HCT116 (cell line): ENCODE results near the gene UAP1. TPM values are rescaled to one million over a fixed set of nuclear protein-coding genes. Genes with fewer than 3 reads are reported as not detected.

Experiments
- ATAC-seq: fragments of 200-7000 bp; cut with Tn5 transposase; 2 replicates; pipeline ENCODE4 v1.9.1; 2020; ENCODE audit warnings: mild to moderate bottlenecking, moderate library complexity
- BruUV-seq: library from RNA; stranded (reverse); fragments of 400-500 nt; replicated peaks from 2 replicates; lab custom pipeline; 2021; lab: Mats Ljungman, UMichigan
- CTCF ChIA-PET: fragments of 300-600 bp; sonication (Branson Sonifier 250); formaldehyde crosslinking; loops from one replicate; lab custom pipeline; 2021; ENCODE audit warnings: antibody characterized with exemption; lab: Charles Lee
- POLR2A ChIA-PET: fragments of 300-600, 350-600 bp; sonication (Branson Sonifier 250); formaldehyde crosslinking; loops from one replicate; lab custom pipeline; 2021; ENCODE audit warnings: antibody characterized with exemption; lab: Charles Lee
- RAD21 ChIA-PET, 2 experiments: fragments of 300-600 bp; sonication (Branson Sonifier 250); formaldehyde crosslinking; loops; one replicate each; lab custom pipeline; 2023; ENCODE audit warnings: low total read pairs in 2 of 2; ENCODE audit not compliant: uncharacterized antibody in 2 of 2, unreplicated experiment in 2 of 2, low non-redundant PET in 1 of 2; lab: Charles Lee
- DNase-seq: peaks from one replicate; pipeline ENCODE4 v3.0.0-alpha.2; 2010; ENCODE audit warnings: low read depth, low spot score
- H2AFZ ChIP-seq: fragments of 200-600 bp; shearing (Covaris generic), sonication (generic); 2 replicates; pipeline ENCODE4 v1.6.1; 2017; ENCODE audit warnings: low read depth, mixed run types, mixed read lengths, antibody characterized with exemption, low read length; ENCODE audit not compliant: poor library complexity, severe bottlenecking
- H3K27ac ChIP-seq: 2 replicates; pipeline ENCODE4 v1.5.1; 2012; ENCODE audit warnings: low read depth, low read length
- H3K27me3 ChIP-seq: fragments of 200-600 bp; sonication (generic); 2 replicates; pipeline ENCODE4 v1.6.1; 2016; ENCODE audit warnings: mixed run types, low read length, mixed read lengths; ENCODE audit not compliant: insufficient read depth
- H3K36me3 ChIP-seq, 2 experiments: fragments of 200-500 bp in 1 of 2; fragments of 200-600 bp in 1 of 2; sonication (Bioruptor generic) in 1 of 2; sonication (generic) in 1 of 2; 2 replicates each; pipeline versions ENCODE4 v1.5.1 to v1.6.1; 2014 to 2016; ENCODE audit warnings: low read length in 2 of 2, inconsistent platforms in 1 of 2, mixed read lengths in 1 of 2, mixed run types in 1 of 2; ENCODE audit not compliant: insufficient read depth in 2 of 2, control insufficient read depth in 1 of 2
- H3K4me1 ChIP-seq, 2 experiments: fragments of 200-600 bp in 1 of 2; sonication (generic) in 1 of 2; 2 replicates each; pipeline versions ENCODE4 v1.5.1 to v1.6.1; 2012 to 2017; ENCODE audit warnings: low read length in 2 of 2, inconsistent platforms in 1 of 2, mild to moderate bottlenecking in 1 of 2, mixed read lengths in 1 of 2, mixed run types in 1 of 2, moderate library complexity in 1 of 2; ENCODE audit not compliant: insufficient read depth in 2 of 2, control insufficient read depth in 1 of 2
- H3K4me2 ChIP-seq: fragments of 200-600 bp; sonication (generic); 2 replicates; pipeline ENCODE4 v1.6.1; 2017; ENCODE audit warnings: mixed run types, low read length, mixed read lengths
- H3K4me3 ChIP-seq, 2 experiments: fragments of 200-600 bp in 1 of 2; sonication (generic) in 1 of 2; replicated peaks in 1 of 2; 2 replicates each; pipeline ENCODE4 v1.5.1; 2011 to 2016; ENCODE audit warnings: low read length in 2 of 2, control low read depth in 1 of 2, low read depth in 1 of 2, mild to moderate bottlenecking in 1 of 2, mixed read lengths in 1 of 2, mixed run types in 1 of 2
- H3K79me2 ChIP-seq: fragments of 200-600 bp; sonication (generic); 2 replicates; pipeline ENCODE4 v1.6.1; 2017; ENCODE audit warnings: mild to moderate bottlenecking, mixed run types, low read length, moderate library complexity, mixed read lengths; ENCODE audit not compliant: insufficient read depth
- H3K9ac ChIP-seq: fragments of 200-600 bp; sonication (generic); 2 replicates; pipeline ENCODE4 v1.6.1; 2016; ENCODE audit warnings: low read length, mixed read lengths
- H3K9me2 ChIP-seq: fragments of 200-600 bp; sonication (generic), shearing (Covaris generic); 2 replicates; pipeline ENCODE4 v1.6.1; 2017; ENCODE audit warnings: mixed run types, mild to moderate bottlenecking, moderate library complexity; ENCODE audit not compliant: insufficient read depth
- H3K9me3 ChIP-seq, 2 experiments: fragments of 200-500 bp in 1 of 2; fragments of 200-600 bp in 1 of 2; sonication (Bioruptor generic) in 1 of 2; sonication (generic) in 1 of 2; 2 replicates each; pipeline ENCODE4 v1.6.1; 2014 to 2017; ENCODE audit warnings: low read length in 2 of 2, mixed read lengths in 2 of 2, inconsistent platforms in 1 of 2, low read depth in 1 of 2, mild to moderate bottlenecking in 1 of 2, mixed run types in 1 of 2, moderate library complexity in 1 of 2; ENCODE audit not compliant: control insufficient read depth in 1 of 2, insufficient read depth in 1 of 2
- H4K20me1 ChIP-seq: fragments of 200-600 bp; sonication (generic), shearing (Covaris generic); 2 replicates; pipeline ENCODE4 v1.6.1; 2017; ENCODE audit warnings: mixed run types, mild to moderate bottlenecking, moderate library complexity; ENCODE audit not compliant: insufficient read depth
- EGR1 ChIP-seq: IDR thresholded peaks from 2 replicates; pipeline ENCODE4 v1.6.1; 2012; ENCODE audit warnings: low read depth
- REST ChIP-seq: IDR thresholded peaks from 2 replicates; pipeline ENCODE4 v1.6.1; 2012; ENCODE audit warnings: low read depth
- SP1 ChIP-seq: IDR thresholded peaks from 2 replicates; pipeline ENCODE4 v1.6.1; 2012; ENCODE audit warnings: low read depth
- SRF ChIP-seq: IDR thresholded peaks from 2 replicates; pipeline ENCODE4 v1.6.1; 2012; ENCODE audit warnings: low read depth
- TCF7L2 ChIP-seq: IDR thresholded peaks from 2 replicates; pipeline ENCODE4 v1.7.0; 2011; ENCODE audit warnings: borderline replicate concordance, inconsistent platforms; ENCODE audit not compliant: insufficient read depth, insufficient read length; ENCODE audit errors: extremely low read depth
- intact Hi-C: fragments of 100-400 bp; cut with micrococcal nuclease; formaldehyde crosslinking; loops from 2 replicates; pipeline ENCODE4 v1.10.0; 2022
- total RNA-seq: library from RNA; stranded (reverse); gene quantifications from one replicate; pipeline ENCODE4 v1.2.1, GENCODE V29; 2021; ENCODE audit not compliant: unreplicated experiment

The UAP1 gene
- total RNA-seq, 1 experiment from 2014 or later = 51.4 TPM

GRCh38 chr1:162527314-162527713 lies 34.2 kb upstream of the UAP1 start:
- POLR2A ChIA-PET = interaction anchor here (0.6 kb wide), 1 partner anchor 107 kb away, joined by 4 read pairs; no protein-coding TSS in a partner anchor
- no peaks in the 10 kb centered on the region for H3K27me3 ChIP-seq

More at GRCh38 chr1:162527314-162527713, 34.2 kb upstream of the UAP1 start:
- ATAC-seq (no peak), DNase-seq (no peak)
- Histone ChIP-seq H3K4me3 (no peak overlapping the region), H3K9me2 (no peaks in the 10 kb centered on the region), H2AFZ (no peak overlapping the region), H3K9me3 (no peaks in the 10 kb centered on the region), H3K9ac (no peak overlapping the region), H3K4me2 (no peak overlapping the region), H4K20me1 (no peaks in the 10 kb centered on the region), H3K79me2 (peaks cover 7% of the 10 kb centered on the region), H3K4me1 (no peaks in the 10 kb centered on the region), H3K36me3 (peaks cover 22 to 33% of the 10 kb centered on the region in 2 experiments), H3K27ac (no peak overlapping the region)
- intact Hi-C loops = no loop called here
- RAD21 ChIA-PET = no interaction called here
- CTCF ChIA-PET = no interaction called here
- no TSS peak for BruUV-seq
- TF ChIP-seq REST (no peak), EGR1 (no peak), SRF (no peak), TCF7L2 (no peak), SP1 (no peak)
